GM21367 (cell line): Measurements from ENCODE around the gene DNAJA2.

Experiments
- ATAC-seq: cut with Tn5 transposase; IDR thresholded peaks from one replicate; pipeline ENCODE4 v1.9.1; 2021; ENCODE audit not compliant: unreplicated experiment

The DNAJA2 gene

DNA sequence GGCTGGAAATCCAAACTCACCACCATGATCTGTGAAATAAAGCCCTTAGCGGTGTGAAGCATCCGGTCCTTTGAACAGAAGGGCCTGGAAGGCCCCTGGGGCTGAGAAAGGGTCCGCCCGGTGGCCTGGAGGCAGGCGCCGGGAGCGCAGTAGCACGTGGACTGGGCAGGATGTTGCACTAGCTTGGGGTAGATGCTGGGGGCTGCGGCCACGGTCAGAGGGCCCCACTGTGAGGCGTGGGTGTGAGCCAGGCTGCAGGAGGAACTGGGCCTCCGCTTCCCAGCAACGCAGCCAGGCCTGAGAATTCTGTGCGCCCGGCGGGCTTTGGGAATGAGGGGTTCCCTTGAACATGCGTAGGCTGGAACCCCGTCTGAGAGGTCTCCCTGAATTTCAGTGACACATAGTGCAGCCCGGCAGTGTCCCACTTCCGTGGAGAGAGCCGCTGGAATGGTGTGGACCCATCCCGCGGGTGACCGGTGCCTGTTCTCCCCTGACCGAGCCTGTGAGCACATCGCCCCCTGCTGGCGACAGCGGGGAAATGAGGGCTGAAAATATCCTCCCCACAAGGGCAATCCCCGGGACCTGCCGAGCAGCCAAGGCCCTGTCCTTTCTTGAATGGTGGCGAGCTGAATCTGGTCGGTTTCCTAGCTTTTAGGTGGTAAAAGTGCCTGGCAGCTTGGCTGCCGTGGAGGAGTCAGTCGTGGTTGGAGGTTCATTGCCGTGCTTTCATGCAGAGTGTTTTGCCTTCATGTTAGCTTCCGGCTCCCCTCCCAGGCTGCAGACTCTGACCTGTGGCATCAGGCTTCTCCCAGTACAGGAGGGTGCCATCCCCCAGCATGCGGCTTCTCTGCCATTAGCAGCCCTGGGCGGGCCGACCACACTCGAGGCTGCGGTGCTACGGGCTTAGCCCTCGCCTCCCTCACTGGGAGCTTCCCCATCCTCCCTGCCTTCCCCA, 43.8 kb downstream of the DNAJA2 start:
- ATAC-seq = no peak

- no peak for ATAC-seq
These were observed 44.7 kb downstream of the DNAJA2 start for GRCh38 chr16:46928811-46929210.

GRCh38 chr16:46927273-46927672, 46.2 kb downstream of the DNAJA2 start:
- ATAC-seq = no peak

GRCh38 chr16:46926470-46927225, 46.8 kb downstream of the DNAJA2 start:
- no peak for ATAC-seq

DNA sequence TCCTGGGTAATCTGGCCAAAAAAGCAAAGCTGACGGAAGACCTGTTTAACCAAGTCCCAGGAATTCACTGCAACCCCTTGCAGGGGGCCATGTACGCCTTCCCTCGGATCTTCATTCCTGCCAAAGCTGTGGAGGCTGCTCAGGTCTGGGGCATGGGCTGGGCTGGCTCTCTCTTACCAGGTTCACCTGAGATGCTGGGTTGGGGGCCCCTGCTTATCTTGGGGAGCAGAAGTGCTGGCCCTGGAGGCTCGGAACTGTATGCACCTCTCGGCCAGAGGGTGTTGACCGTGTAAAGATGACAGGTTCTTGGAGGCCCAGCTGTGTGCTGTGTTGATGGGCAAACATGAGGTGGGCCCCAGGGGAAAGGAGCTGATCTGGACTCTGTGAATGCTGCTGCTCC, 49.1 kb downstream of the DNAJA2 start:
- no peak for ATAC-seq

GRCh38 chr16:46923513-46924295, 49.8 kb downstream of the DNAJA2 start:
- ATAC-seq = no peak

- no peak for ATAC-seq
These were observed 51.2 kb downstream of the DNAJA2 start for GRCh38 chr16:46922239-46922638.

GRCh38 chr16:46920402-46921068, 52.9 kb downstream of the DNAJA2 start:
- ATAC-seq = no peak

GRCh38 chr16:46918905-46919792, 54.3 kb downstream of the DNAJA2 start:
- peak; percentile 88 for ATAC-seq

- ATAC-seq = no peak
These were observed 55.1 kb downstream of the DNAJA2 start for GRCh38 chr16:46918400-46918799.

DNA sequence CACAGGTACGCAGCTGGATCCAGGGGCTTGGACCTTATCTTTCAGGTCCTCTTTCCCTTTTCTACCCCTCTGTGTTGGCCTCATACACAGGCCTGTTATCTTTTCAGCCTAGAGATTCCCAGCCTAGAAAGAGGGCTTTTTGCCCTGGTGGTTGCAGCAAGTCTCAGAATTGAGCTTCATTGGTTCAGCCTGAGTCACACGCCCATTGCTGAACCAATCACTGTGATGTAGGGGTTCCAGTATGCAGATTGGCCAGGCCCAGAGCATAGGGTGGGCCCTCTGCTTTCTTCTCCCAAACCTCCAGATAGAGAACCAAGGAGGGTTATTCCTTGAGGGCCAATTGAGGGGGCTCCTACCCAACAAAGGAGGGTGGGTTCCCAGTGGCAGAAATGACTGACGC, 56.5 kb downstream of the DNAJA2 start:
- no peak for ATAC-seq

DNA sequence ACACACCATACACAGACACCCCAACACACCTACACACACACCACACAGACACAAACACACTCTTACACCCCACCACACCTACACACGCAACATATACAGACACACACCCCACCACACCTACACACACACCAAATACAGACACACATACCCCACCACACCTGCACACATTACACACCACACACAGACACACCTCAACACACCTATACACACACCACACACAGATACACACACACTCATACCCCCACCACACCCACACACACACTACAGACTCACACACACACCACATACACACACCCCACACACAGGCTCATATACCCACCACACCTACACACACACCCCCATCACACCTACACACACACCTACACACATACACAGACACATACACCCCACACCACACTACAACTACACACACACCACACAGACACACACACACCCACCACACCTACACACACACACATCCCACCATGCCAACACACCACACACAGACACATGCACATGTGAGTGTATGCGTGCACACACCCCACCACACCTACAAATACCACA, 57.9 kb downstream of the DNAJA2 start:
- no peak for ATAC-seq

GRCh38 chr16:46914556-46915201, 58.8 kb downstream of the DNAJA2 start:
- ATAC-seq = no peak

- no peak for ATAC-seq
These were observed 61.8 kb downstream of the DNAJA2 start for GRCh38 chr16:46911650-46912049.

- peak; percentile 46 for ATAC-seq
These were observed 62.4 kb downstream of the DNAJA2 start for GRCh38 chr16:46911038-46911437.

DNA sequence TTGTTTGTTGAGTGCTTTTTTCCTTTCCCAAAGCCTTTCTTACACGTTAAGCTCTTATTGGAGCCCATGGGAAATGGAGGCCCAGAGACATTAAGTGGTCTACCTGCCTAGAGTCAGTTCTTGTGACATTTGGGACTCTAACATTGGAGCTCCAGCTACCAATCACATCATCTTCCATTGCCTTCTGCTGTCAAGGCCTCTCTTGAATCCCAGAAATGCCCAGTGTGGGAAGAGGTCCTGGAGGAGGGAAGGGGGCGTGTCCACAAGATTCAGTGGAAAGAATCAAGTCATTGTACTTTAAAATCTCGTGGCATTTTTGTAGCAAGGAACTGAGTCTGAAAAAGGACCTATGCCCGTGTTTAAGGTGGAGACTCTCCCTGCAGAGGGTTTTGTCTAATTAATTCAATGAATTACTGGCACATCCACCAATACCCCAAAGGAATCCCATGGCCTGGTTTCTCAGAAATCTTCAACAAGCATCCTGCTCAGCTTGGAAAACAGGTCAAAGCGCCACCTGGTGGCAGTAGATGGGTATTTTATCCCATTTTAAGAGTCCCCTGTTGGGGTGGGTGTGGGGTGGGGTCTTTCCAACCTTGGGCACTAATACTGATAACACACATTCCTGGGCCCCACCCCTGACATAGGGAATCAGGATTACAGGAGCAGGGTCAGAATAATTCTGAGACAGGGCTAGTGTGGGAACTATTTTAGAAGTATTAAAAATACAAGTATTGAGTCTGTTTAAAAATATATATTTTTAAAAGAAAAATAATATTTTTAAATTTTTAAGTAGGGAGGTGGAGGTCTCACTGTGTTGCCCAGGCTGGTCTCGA, 64.7 kb downstream of the DNAJA2 start:
- no peak for ATAC-seq

DNA sequence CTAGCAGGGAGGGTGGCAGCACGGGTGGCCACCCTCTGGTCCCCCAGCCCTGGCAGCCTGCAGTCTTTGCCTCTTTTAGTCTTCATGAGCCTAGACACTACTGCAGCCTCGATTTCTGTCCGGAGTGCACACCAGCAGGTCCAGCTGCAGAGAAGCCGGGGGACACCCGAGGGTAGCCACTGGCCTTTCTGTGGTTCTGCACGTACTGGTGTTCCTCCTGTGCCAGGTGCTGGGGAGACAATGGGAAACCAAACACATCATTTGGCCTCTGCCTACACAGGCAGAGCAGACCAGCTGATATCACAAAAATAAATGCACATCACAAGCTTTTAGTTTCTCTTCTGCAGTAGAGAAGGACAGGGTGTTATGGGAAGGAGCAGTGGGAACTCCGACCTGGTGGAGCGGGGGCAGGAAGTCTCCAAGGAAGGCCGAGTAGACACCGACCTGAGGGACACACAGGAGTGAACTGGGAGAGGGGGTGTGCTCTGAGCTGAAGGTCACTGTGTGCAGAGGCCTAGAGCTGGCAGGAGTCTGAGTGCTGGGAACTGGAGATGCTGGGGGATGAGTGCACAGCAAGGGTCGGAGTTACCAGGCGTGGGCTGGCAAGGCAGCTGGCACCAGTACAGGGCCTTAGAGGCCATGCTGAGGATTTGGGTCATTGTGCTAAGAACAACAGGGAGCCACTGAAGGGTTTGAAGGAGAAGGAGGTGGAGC, 66.3 kb downstream of the DNAJA2 start:
- ATAC-seq = no peak
